GM12874 (cell line): ENCODE results near the gene PEMT.

Source experiments
- CTCF ChIP-seq: IDR thresholded peaks from 2 replicates; pipeline ENCODE4 v1.5.1; 2011; ENCODE audit warnings: low read depth, mild to moderate bottlenecking, control low read depth, low read length, moderate library complexity; ENCODE audit not compliant: insufficient read depth

The PEMT gene

DNA sequence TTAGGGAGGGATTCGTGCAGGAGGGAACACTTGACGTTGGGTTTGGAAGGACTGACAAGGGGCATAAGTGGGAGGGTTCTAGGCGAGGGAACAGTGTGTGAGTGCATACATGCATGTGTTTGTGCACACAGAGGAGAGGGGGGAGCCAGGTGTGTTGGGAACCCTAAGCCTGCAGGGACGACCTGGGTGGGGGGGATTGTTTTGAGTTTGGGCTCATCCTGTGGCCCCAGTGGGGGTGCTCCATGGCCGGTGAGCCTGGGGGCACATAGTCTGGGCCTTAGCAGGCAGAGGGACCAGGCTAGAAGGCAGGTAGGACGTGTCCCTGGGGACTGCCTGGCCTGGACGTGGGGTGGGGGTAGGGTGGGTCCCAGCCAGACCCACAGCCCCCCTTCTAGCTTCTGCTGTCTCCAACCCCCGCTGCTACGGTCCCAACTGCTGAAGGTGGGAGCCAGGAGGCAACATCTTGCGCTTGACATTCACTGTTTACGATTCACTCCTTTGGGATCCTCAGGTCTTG, 83.4 kb downstream of the PEMT start:
- TF ChIP-seq CTCF = no peak

- no peak for TF ChIP-seq CTCF
Measured at GRCh38 chr17:17507465-17508011, 84.0 kb downstream of the PEMT start.

- no peak for TF ChIP-seq CTCF
Measured at GRCh38 chr17:17506893-17507464, 84.5 kb downstream of the PEMT start.

DNA sequence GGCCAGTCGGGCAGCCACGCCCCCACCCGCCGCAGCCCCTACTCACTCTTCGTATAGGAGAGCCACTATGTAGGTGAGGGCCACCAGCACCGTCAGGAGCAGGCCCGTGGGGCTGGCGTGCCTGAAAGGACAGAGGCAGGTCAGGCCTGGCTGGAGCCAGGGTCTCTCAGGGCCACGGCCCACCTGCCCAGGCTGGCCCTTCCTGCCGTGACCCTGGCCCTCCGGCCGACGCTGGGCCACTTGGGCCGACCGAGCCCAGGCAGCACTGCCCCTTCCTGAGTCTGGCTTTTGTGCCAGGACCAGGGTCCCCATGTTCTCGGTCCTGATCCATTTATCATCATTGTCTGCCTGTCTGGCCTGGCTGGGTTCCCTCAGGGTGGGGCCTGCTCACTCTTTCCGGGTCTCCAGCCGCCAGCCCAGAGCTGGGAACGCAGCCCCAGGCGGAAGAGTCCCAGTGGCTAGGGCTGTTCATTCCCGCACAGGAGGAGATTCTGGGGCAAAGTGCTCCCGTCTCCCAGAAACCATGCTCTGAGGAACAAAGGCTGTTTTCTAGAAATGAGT, 85.2 kb downstream of the PEMT start:
- no peak for TF ChIP-seq CTCF

DNA sequence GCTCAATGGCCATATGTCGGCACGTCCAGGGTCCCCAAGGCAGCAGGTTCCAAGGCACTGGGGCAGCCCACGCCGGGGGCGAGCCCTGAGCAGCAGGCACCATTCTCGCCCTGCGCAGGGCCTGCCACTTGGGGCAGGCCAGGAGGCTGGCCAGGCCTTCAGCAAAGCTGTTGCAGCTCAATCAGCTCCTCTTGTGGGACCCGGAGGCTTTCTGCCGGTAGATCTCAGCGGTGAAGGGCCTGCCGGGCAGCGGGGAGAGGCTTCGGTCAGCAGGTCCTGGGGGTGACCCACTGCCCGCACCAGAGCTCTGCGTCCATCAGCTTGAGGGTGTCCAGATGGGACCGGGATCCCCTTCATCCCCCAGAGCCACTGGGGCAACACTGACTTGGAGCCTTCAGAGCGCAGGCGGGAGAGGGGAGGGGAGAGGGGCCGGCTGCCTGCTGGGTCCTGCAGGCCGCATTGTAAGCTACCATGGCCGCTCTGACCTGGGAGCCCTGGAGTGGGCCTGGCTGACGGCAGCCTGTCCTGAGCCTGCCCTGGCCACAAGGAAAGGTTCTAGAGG, 85.8 kb downstream of the PEMT start:
- no peak for TF ChIP-seq CTCF

GRCh38 chr17:17505151-17505550, 86.4 kb downstream of the PEMT start:
- TF ChIP-seq CTCF = no peak

DNA sequence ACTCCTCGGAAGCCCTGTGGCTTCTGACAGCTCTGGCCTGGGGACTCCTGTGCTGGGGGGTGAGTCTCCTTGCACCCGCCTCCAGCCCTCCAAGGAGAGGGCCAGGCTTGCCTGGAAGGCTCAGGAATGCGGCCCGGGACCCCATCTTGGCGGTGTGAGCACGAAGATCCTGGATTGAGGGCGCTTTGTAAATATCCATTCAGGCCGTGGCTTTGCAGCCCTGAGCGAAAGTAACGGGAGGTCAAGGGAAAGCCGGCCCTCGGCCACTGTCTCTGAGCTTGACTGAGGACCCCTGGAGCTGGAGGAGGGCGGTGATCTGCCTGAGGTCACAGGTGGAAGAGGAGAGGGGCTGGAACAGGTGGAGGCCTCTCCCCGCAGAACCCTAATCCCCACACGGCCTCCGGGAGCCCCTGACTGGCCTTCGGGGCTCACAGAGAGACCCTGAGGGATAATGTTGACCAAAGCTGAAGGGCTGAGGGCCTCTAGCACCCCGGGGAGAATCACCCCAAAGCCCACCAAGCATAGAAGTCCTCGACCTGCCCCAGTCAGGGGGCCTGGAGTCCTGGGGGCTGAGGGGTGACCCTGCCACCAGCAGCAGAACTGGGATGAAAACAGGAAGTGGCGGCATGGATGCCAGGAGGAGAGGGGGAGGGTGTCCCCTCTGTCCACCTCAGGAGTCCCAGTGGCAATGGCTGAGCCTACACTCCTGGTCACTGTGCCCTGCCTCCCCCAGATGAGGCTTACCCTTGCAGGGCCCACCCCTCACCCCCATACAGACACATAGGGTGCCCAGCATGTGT, 87.0 kb downstream of the PEMT start:
- TF ChIP-seq CTCF = no peak
